Activated T-cell treated with anti-CD3 and anti-CD28 coated beads, Interleukin-2, amount 50 U/mL, for 24 hours (primary cell): Measurements from ENCODE around the gene SRR.

Source experiments
- DNase-seq: peaks from one replicate; pipeline ENCODE4 v3.0.0-alpha.2; 2020
- H3K27ac Mint-ChIP-seq: 2 replicates; pipeline ENCODE4 v1.8.0; 2020; ENCODE audit warnings: mild to moderate bottlenecking, mixed read lengths
- H3K27me3 Mint-ChIP-seq: 2 replicates; pipeline ENCODE4 v1.8.0; 2020; ENCODE audit warnings: mixed read lengths
- H3K36me3 Mint-ChIP-seq: 2 replicates; pipeline ENCODE4 v1.8.0; 2020; ENCODE audit warnings: low read depth, mixed read lengths
- H3K4me1 Mint-ChIP-seq: 2 replicates; pipeline ENCODE4 v1.8.0; 2020; ENCODE audit warnings: low read depth, mixed read lengths
- H3K4me3 Mint-ChIP-seq: 2 replicates; pipeline ENCODE4 v1.8.0; 2020; ENCODE audit warnings: mild to moderate bottlenecking, moderate library complexity, mixed read lengths
- H3K9me3 Mint-ChIP-seq: 2 replicates; pipeline ENCODE4 v1.8.0; 2020; ENCODE audit warnings: mixed read lengths

Gene SRR

GRCh38 chr17:2366747-2367494 lies 63.2 kb downstream of the SRR start:
- Mint-ChIP-seq H3K4me3 (no peak overlapping the region), H3K4me1 (no peaks in the 10 kb centered on the region), H3K27me3 (no peaks in the 10 kb centered on the region), H3K36me3 (peaks cover 59% of the 10 kb centered on the region), H3K9me3 (no peaks in the 10 kb centered on the region), H3K27ac (no peak overlapping the region)
- DNase-seq = no peak

- Mint-ChIP-seq H3K27ac (no peak overlapping the region), H3K4me1 (no peaks in the 10 kb centered on the region), H3K27me3 (no peaks in the 10 kb centered on the region), H3K4me3 (no peak overlapping the region), H3K9me3 (no peaks in the 10 kb centered on the region), H3K36me3 (peaks cover 57% of the 10 kb centered on the region)
- no peak for DNase-seq
These were observed 64.6 kb downstream of the SRR start for GRCh38 chr17:2368359-2368758.

GRCh38 chr17:2369039-2369438 lies 65.3 kb downstream of the SRR start:
- DNase-seq = no peak
- Mint-ChIP-seq H3K27ac (peak overlapping the region; percentile 29), H3K4me3 (no peak overlapping the region), H3K36me3 (peaks cover 59% of the 10 kb centered on the region), H3K27me3 (no peaks in the 10 kb centered on the region), H3K9me3 (no peaks in the 10 kb centered on the region), H3K4me1 (no peaks in the 10 kb centered on the region)

GRCh38 chr17:2369551-2370210 lies 65.9 kb downstream of the SRR start:
- Mint-ChIP-seq H3K4me1 (no peaks in the 10 kb centered on the region), H3K36me3 (peaks cover 58% of the 10 kb centered on the region), H3K27ac (peak overlapping the region; percentile 29), H3K9me3 (no peaks in the 10 kb centered on the region), H3K4me3 (no peak overlapping the region), H3K27me3 (no peaks in the 10 kb centered on the region)
- DNase-seq = no peak

GRCh38 chr17:2370211-2370589 lies 66.5 kb downstream of the SRR start:
- H3K27ac Mint-ChIP-seq = no peak overlapping the region
- no peak for DNase-seq
- H3K36me3 Mint-ChIP-seq = peaks cover 58% of the 10 kb centered on the region
- H3K27me3 Mint-ChIP-seq = no peaks in the 10 kb centered on the region
- H3K4me3 Mint-ChIP-seq = no peak overlapping the region
- no peaks in the 10 kb centered on the region for H3K9me3 Mint-ChIP-seq
- H3K4me1 Mint-ChIP-seq = no peaks in the 10 kb centered on the region

GRCh38 chr17:2371183-2372130 lies 67.7 kb downstream of the SRR start:
- Mint-ChIP-seq H3K4me3 (no peak overlapping the region), H3K27ac (no peak overlapping the region), H3K36me3 (peaks cover 61% of the 10 kb centered on the region), H3K27me3 (no peaks in the 10 kb centered on the region), H3K9me3 (no peaks in the 10 kb centered on the region), H3K4me1 (no peaks in the 10 kb centered on the region)
- DNase-seq = no peak

- Mint-ChIP-seq H3K9me3 (no peaks in the 10 kb centered on the region), H3K36me3 (peaks cover 60% of the 10 kb centered on the region), H3K4me1 (no peaks in the 10 kb centered on the region), H3K27me3 (no peaks in the 10 kb centered on the region), H3K4me3 (no peak overlapping the region), H3K27ac (no peak overlapping the region)
- DNase-seq = no peak
These were observed 68.4 kb downstream of the SRR start for GRCh38 chr17:2372180-2372579.

- no peak overlapping the region for H3K4me3 Mint-ChIP-seq
- H3K4me1 Mint-ChIP-seq = no peaks in the 10 kb centered on the region
- H3K27ac Mint-ChIP-seq = no peak overlapping the region
- no peaks in the 10 kb centered on the region for H3K9me3 Mint-ChIP-seq
- DNase-seq = no peak
- H3K36me3 Mint-ChIP-seq = peaks cover 64% of the 10 kb centered on the region
- H3K27me3 Mint-ChIP-seq = no peaks in the 10 kb centered on the region
These were observed 68.9 kb downstream of the SRR start for GRCh38 chr17:2372681-2373080.

GRCh38 chr17:2373179-2373578 lies 69.4 kb downstream of the SRR start:
- Mint-ChIP-seq H3K9me3 (no peaks in the 10 kb centered on the region), H3K27ac (no peak overlapping the region), H3K4me3 (no peak overlapping the region), H3K36me3 (peaks cover 65% of the 10 kb centered on the region), H3K27me3 (no peaks in the 10 kb centered on the region), H3K4me1 (no peaks in the 10 kb centered on the region)
- no peak for DNase-seq
